ENCODE results near the gene EXOC4. TPM values are rescaled to one million over a fixed set of nuclear protein-coding genes. Genes with fewer than 3 reads are reported as not detected.

The EXOC4 gene
- polyA plus RNA-seq, 2 donors, result 11.1 to 19.0 TPM

- 77 to 78% methylated on average over 5 of the region's 5 CpGs for WGBS, 2 donors
- no peaks in the 10 kb centered on the region for H3K27me3 ChIP-seq (ENCODE audit: control insufficient read depth in 1 of 2, insufficient read depth in 2 of 2, low read length in 2 of 2)
- no peak overlapping the region for H3K27ac ChIP-seq (ENCODE audit: low read depth in 2 of 2, low read length in 1 of 2)
- H3K9me3 ChIP-seq (ENCODE audit: control insufficient read depth in 2 of 2, insufficient read depth in 1 of 2, low read depth in 1 of 2, low read length in 1 of 2), result no peaks in the 10 kb centered on the region
- H3K4me1 ChIP-seq (ENCODE audit: control insufficient read depth in 2 of 2, insufficient read depth in 2 of 2, low read length in 1 of 2), result no peaks in the 10 kb centered on the region
- no peak overlapping the region for H3K4me3 ChIP-seq (ENCODE audit: low read depth in 1 of 2, low read length in 2 of 2)
- H3K36me3 ChIP-seq (ENCODE audit: control insufficient read depth in 2 of 2, insufficient read depth in 2 of 2, low read length in 1 of 2), result no peaks in the 10 kb centered on the region
Observed at GRCh38 chr7:133945497-133945896, 692.6 kb downstream of the EXOC4 start.

- Histone ChIP-seq H3K27me3 (ENCODE audit: control insufficient read depth in 1 of 2, insufficient read depth in 2 of 2, low read length in 2 of 2) (no peaks in the 10 kb centered on the region), H3K9me3 (ENCODE audit: control insufficient read depth in 2 of 2, insufficient read depth in 1 of 2, low read depth in 1 of 2, low read length in 1 of 2) (no peaks in the 10 kb centered on the region), H3K27ac (ENCODE audit: low read depth in 2 of 2, low read length in 1 of 2) (no peak overlapping the region), H3K4me3 (ENCODE audit: low read depth in 1 of 2, low read length in 2 of 2) (no peak overlapping the region), H3K36me3 (ENCODE audit: control insufficient read depth in 2 of 2, insufficient read depth in 2 of 2, low read length in 1 of 2) (peaks cover 0 to 3% of the 10 kb centered on the region in 2 donors), H3K4me1 (ENCODE audit: control insufficient read depth in 2 of 2, insufficient read depth in 2 of 2, low read length in 1 of 2) (no peaks in the 10 kb centered on the region)
- 89% methylated on average over 6 of the region's 6 CpGs for WGBS, 2 donors
Observed at GRCh38 chr7:133947458-133948254, 694.8 kb downstream of the EXOC4 start.

- no peaks in the 10 kb centered on the region for H3K4me1 ChIP-seq (ENCODE audit: control insufficient read depth in 2 of 2, insufficient read depth in 2 of 2, low read length in 1 of 2)
- no peaks in the 10 kb centered on the region for H3K9me3 ChIP-seq (ENCODE audit: control insufficient read depth in 2 of 2, insufficient read depth in 1 of 2, low read depth in 1 of 2, low read length in 1 of 2)
- H3K36me3 ChIP-seq (ENCODE audit: control insufficient read depth in 2 of 2, insufficient read depth in 2 of 2, low read length in 1 of 2), result peaks cover 0 to 3% of the 10 kb centered on the region in 2 donors
- H3K27me3 ChIP-seq (ENCODE audit: control insufficient read depth in 1 of 2, insufficient read depth in 2 of 2, low read length in 2 of 2), result no peaks in the 10 kb centered on the region
- no peak overlapping the region for H3K27ac ChIP-seq (ENCODE audit: low read depth in 2 of 2, low read length in 1 of 2)
- 89 to 90% methylated on average over 6 of the region's 6 CpGs for WGBS, 2 donors
- H3K4me3 ChIP-seq (ENCODE audit: low read depth in 1 of 2, low read length in 2 of 2), result no peak overlapping the region
Observed at GRCh38 chr7:133948588-133948987, 695.7 kb downstream of the EXOC4 start.

GRCh38 chr7:133950855-133951254 is 698.0 kb downstream of the EXOC4 start:
- Histone ChIP-seq H3K36me3 (ENCODE audit: control insufficient read depth in 2 of 2, insufficient read depth in 2 of 2, low read length in 1 of 2) (peaks cover 0 to 3% of the 10 kb centered on the region in 2 donors), H3K27me3 (ENCODE audit: control insufficient read depth in 1 of 2, insufficient read depth in 2 of 2, low read length in 2 of 2) (no peaks in the 10 kb centered on the region), H3K4me1 (ENCODE audit: control insufficient read depth in 2 of 2, insufficient read depth in 2 of 2, low read length in 1 of 2) (no peaks in the 10 kb centered on the region), H3K9me3 (ENCODE audit: control insufficient read depth in 2 of 2, insufficient read depth in 1 of 2, low read depth in 1 of 2, low read length in 1 of 2) (no peaks in the 10 kb centered on the region), H3K4me3 (ENCODE audit: low read depth in 1 of 2, low read length in 2 of 2) (no peak overlapping the region), H3K27ac (ENCODE audit: low read depth in 2 of 2, low read length in 1 of 2) (no peak overlapping the region)
- WGBS, 2 donors, result 85 to 89% methylated on average over 4 of the region's 4 CpGs

- Histone ChIP-seq H3K9me3 (ENCODE audit: control insufficient read depth in 2 of 2, insufficient read depth in 1 of 2, low read depth in 1 of 2, low read length in 1 of 2) (no peaks in the 10 kb centered on the region), H3K27ac (ENCODE audit: low read depth in 2 of 2, low read length in 1 of 2) (no peak overlapping the region), H3K4me1 (ENCODE audit: control insufficient read depth in 2 of 2, insufficient read depth in 2 of 2, low read length in 1 of 2) (no peaks in the 10 kb centered on the region), H3K27me3 (ENCODE audit: control insufficient read depth in 1 of 2, insufficient read depth in 2 of 2, low read length in 2 of 2) (no peaks in the 10 kb centered on the region), H3K4me3 (ENCODE audit: low read depth in 1 of 2, low read length in 2 of 2) (no peak overlapping the region), H3K36me3 (ENCODE audit: control insufficient read depth in 2 of 2, insufficient read depth in 2 of 2, low read length in 1 of 2) (peaks cover 0 to 3% of the 10 kb centered on the region in 2 donors)
- WGBS, 2 donors, result 93 to 97% methylated on average over 2 of the region's 2 CpGs
Observed at GRCh38 chr7:133955208-133955607, 702.3 kb downstream of the EXOC4 start.

GRCh38 chr7:133957845-133958244 is 705.0 kb downstream of the EXOC4 start:
- no peaks in the 10 kb centered on the region for H3K27me3 ChIP-seq (ENCODE audit: control insufficient read depth in 1 of 2, insufficient read depth in 2 of 2, low read length in 2 of 2)
- no peak overlapping the region for H3K27ac ChIP-seq (ENCODE audit: low read depth in 2 of 2, low read length in 1 of 2)
- H3K4me3 ChIP-seq (ENCODE audit: low read depth in 1 of 2, low read length in 2 of 2), result no peak overlapping the region
- 66 to 71% methylated on average over 2 of the region's 2 CpGs for WGBS, 2 donors
- H3K36me3 ChIP-seq (ENCODE audit: control insufficient read depth in 2 of 2, insufficient read depth in 2 of 2, low read length in 1 of 2), result no peaks in the 10 kb centered on the region
- H3K4me1 ChIP-seq (ENCODE audit: control insufficient read depth in 2 of 2, insufficient read depth in 2 of 2, low read length in 1 of 2), result no peaks in the 10 kb centered on the region
- H3K9me3 ChIP-seq (ENCODE audit: control insufficient read depth in 2 of 2, insufficient read depth in 1 of 2, low read depth in 1 of 2, low read length in 1 of 2), result no peaks in the 10 kb centered on the region

- no peak overlapping the region for H3K4me3 ChIP-seq (ENCODE audit: low read depth in 1 of 2, low read length in 2 of 2)
- no peaks in the 10 kb centered on the region for H3K36me3 ChIP-seq (ENCODE audit: control insufficient read depth in 2 of 2, insufficient read depth in 2 of 2, low read length in 1 of 2)
- 92 to 98% methylated on average over 1 of the region's 1 CpG for WGBS, 2 donors
- no peaks in the 10 kb centered on the region for H3K27me3 ChIP-seq (ENCODE audit: control insufficient read depth in 1 of 2, insufficient read depth in 2 of 2, low read length in 2 of 2)
- H3K4me1 ChIP-seq (ENCODE audit: control insufficient read depth in 2 of 2, insufficient read depth in 2 of 2, low read length in 1 of 2), result no peaks in the 10 kb centered on the region
- no peak overlapping the region for H3K27ac ChIP-seq (ENCODE audit: low read depth in 2 of 2, low read length in 1 of 2)
- H3K9me3 ChIP-seq (ENCODE audit: control insufficient read depth in 2 of 2, insufficient read depth in 1 of 2, low read depth in 1 of 2, low read length in 1 of 2), result no peaks in the 10 kb centered on the region
Observed at GRCh38 chr7:133958822-133959221, 705.9 kb downstream of the EXOC4 start.

- Histone ChIP-seq H3K9me3 (ENCODE audit: control insufficient read depth in 2 of 2, insufficient read depth in 1 of 2, low read depth in 1 of 2, low read length in 1 of 2) (no peaks in the 10 kb centered on the region), H3K27me3 (ENCODE audit: control insufficient read depth in 1 of 2, insufficient read depth in 2 of 2, low read length in 2 of 2) (no peaks in the 10 kb centered on the region), H3K4me1 (ENCODE audit: control insufficient read depth in 2 of 2, insufficient read depth in 2 of 2, low read length in 1 of 2) (no peaks in the 10 kb centered on the region), H3K36me3 (ENCODE audit: control insufficient read depth in 2 of 2, insufficient read depth in 2 of 2, low read length in 1 of 2) (no peaks in the 10 kb centered on the region), H3K4me3 (ENCODE audit: low read depth in 1 of 2, low read length in 2 of 2) (no peak overlapping the region), H3K27ac (ENCODE audit: low read depth in 2 of 2, low read length in 1 of 2) (no peak overlapping the region)
- 94 to 97% methylated on average over 2 of the region's 2 CpGs for WGBS, 2 donors
Observed at GRCh38 chr7:133959505-133959904, 706.6 kb downstream of the EXOC4 start.

- H3K27ac ChIP-seq (ENCODE audit: low read depth in 2 of 2, low read length in 1 of 2), result no peak overlapping the region
- 90 to 91% methylated on average over 3 of the region's 3 CpGs for WGBS, 2 donors
- no peaks in the 10 kb centered on the region for H3K36me3 ChIP-seq (ENCODE audit: control insufficient read depth in 2 of 2, insufficient read depth in 2 of 2, low read length in 1 of 2)
- H3K4me3 ChIP-seq (ENCODE audit: low read depth in 1 of 2, low read length in 2 of 2), result no peak overlapping the region
- H3K4me1 ChIP-seq (ENCODE audit: control insufficient read depth in 2 of 2, insufficient read depth in 2 of 2, low read length in 1 of 2), result no peaks in the 10 kb centered on the region
- no peaks in the 10 kb centered on the region for H3K27me3 ChIP-seq (ENCODE audit: control insufficient read depth in 1 of 2, insufficient read depth in 2 of 2, low read length in 2 of 2)
- H3K9me3 ChIP-seq (ENCODE audit: control insufficient read depth in 2 of 2, insufficient read depth in 1 of 2, low read depth in 1 of 2, low read length in 1 of 2), result no peaks in the 10 kb centered on the region
Observed at GRCh38 chr7:133961724-133962123, 708.8 kb downstream of the EXOC4 start.

- Histone ChIP-seq H3K27ac (ENCODE audit: low read depth in 2 of 2, low read length in 1 of 2) (no peak overlapping the region), H3K9me3 (ENCODE audit: control insufficient read depth in 2 of 2, insufficient read depth in 1 of 2, low read depth in 1 of 2, low read length in 1 of 2) (no peaks in the 10 kb centered on the region), H3K4me3 (ENCODE audit: low read depth in 1 of 2, low read length in 2 of 2) (no peak overlapping the region), H3K27me3 (ENCODE audit: control insufficient read depth in 1 of 2, insufficient read depth in 2 of 2, low read length in 2 of 2) (no peaks in the 10 kb centered on the region), H3K36me3 (ENCODE audit: control insufficient read depth in 2 of 2, insufficient read depth in 2 of 2, low read length in 1 of 2) (no peaks in the 10 kb centered on the region), H3K4me1 (ENCODE audit: control insufficient read depth in 2 of 2, insufficient read depth in 2 of 2, low read length in 1 of 2) (no peaks in the 10 kb centered on the region)
- WGBS, 2 donors, result 88 to 94% methylated on average over 4 of the region's 4 CpGs
Observed at GRCh38 chr7:133962646-133963045, 709.8 kb downstream of the EXOC4 start.
